SIG-M5 treated with dmso at 0.1 percent for 504 hours (cell line): Measurements from ENCODE around the gene PAK3.

Experiments used
- DNase-seq: peaks from one replicate; lab custom pipeline; 2025; ENCODE audit not compliant: unreplicated experiment; lab: John Stamatoyannopoulos, UW

Gene PAK3

GRCh38 chrX:111257733-111258132 is 161.7 kb downstream of the PAK3 start:
- DNase-seq: no peak

DNA sequence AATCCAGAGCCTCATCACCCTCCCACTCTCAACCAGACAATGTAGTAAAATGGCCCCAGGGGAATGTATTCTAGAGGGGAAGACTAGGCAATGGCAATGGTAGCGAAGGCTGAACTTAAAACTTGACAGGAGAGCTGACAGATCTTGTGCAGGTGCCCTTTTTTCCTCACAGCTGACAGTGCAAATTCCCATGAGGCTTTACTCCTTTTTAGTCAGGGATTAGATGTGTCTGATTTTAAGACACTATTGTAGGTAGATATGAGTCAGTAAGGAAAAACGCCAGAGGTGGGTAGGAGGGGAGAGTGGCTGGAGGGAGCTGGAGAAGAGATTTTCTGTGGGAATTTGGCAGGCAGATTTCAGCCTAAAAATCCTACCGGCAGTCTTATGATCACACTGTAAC is 163.6 kb downstream of the PAK3 start:
- no peak for DNase-seq

DNA sequence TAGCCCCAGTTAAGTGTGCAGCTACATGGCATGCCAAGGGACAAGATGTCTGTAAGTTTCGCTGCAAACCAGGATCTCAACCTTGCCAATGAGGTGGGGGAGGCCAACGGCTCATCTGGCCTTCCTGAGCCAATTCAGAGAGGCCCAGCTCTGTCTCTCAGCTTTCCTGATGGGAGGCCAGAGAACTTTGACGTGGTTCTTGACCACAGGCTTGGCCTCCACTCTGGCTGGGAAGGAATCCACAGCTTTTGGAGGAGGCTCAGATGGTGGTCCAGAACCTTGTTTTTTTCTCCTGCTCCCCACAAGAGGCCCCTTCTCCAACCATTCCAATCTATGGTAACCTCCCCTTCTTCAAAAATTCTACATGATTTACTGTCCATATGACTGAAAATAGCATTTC is 164.5 kb downstream of the PAK3 start:
- no peak for DNase-seq

DNA sequence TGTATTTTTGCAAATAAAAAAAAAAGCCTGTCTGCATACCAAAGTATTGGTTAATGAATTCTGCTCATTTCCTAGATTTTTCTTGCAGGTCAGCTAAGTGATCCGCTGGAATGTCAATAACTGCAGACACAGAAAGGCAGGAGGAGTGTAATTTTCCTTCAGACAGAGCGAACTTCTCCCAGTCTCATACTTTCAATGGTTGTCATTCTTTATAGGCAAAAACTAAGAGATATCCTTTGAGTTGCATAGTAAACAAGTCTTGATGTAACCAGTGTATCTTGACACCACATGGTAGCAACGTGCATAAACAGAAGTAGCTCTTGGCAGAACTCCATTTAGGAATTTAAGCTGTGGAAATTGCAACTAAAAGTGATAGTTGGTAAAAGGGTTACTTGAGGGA is 166.1 kb downstream of the PAK3 start:
- no peak for DNase-seq

GRCh38 chrX:111264385-111264784 is 168.4 kb downstream of the PAK3 start:
- no peak for DNase-seq

DNA sequence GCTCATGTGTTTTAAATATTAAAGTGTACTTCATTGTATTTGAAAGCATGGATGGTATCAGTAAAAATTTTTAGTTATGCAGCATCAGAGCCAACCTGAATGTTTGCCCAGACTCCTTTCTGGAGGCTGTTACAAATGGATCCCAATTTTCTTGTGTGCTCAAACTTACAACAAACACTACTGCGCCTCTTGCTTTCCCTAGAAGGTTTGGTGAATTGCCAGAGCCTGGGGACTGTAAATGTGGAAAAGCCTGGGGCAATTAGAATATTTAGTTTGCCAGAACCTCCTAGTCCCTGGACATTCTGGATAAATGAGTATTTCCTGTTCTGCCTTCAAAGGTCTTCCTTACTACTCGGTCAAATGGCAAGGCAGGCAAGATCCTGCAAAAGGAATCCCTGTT is 169.5 kb downstream of the PAK3 start:
- DNase-seq: no peak

GRCh38 chrX:111268506-111268905 is 172.5 kb downstream of the PAK3 start:
- no peak for DNase-seq

GRCh38 chrX:111270339-111270738 is 174.3 kb downstream of the PAK3 start, which contains the start of gene CAPN6:
TSS of gene CAPN6 (minus strand) at chrX:111270483. CDS start at chrX:111263936, 6,547 bp downstream.
- DNase-seq: no peak
